Activated CD8-positive, alpha-beta memory T cell treated with anti-CD3 and anti-CD28 coated beads for 1 hour (primary cell): ENCODE measurements around the gene FBLN2.

Source experiments
- DNase-seq, 2 donors: peaks; one replicate each; pipeline ENCODE4 v3.0.0-alpha.2; 2020; ENCODE audit warnings: low read depth in 1 of 2; ENCODE audit errors: extremely low read depth in 1 of 2

FBLN2 gene

DNA sequence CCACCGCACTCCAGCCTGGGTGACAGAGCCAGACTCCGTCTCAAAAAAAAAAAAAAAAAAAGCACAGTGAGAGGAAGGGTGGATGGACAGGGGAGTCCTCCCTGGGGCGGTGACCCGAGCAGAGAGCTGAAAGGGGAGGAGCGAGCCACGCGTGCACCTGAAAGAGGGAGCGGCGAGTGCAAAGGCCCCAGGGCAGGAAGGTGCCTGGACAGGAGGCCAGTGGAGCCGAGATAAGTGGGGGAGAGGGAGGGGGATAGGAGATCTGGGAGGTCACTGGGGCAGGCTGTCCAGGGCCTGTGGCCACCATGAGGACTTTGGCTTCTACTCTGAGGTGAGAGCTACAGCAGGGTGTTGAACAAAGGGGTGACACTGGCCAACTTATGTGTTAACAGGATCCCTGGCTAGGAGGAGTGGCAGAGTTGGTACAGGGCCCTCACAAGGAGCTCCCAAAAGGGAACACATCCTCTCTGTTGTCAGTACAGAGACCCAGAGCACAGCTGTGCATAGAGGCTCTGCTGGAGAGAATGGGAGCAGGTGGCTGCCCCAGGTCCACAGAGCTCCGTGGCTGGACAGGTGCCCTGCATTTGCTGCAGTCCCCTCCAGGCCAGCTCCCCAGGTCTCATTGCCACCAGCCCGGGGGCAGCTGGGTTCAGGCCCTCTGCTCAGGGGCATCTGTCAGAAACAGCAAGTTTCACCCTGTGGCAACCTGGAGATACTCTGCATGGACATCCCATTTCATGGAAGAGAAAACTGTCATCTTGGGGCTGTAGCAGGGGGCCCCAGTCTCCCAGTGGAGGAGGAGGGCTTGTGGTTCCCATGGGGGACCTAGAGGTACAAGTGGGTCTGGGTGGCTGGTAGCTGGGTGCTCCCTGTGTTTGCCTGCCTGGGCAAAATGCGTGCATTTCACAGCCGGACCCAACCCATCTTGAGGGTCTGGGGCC lies 28.5 kb downstream of the FBLN2 start:
- DNase-seq, result no peak

DNA sequence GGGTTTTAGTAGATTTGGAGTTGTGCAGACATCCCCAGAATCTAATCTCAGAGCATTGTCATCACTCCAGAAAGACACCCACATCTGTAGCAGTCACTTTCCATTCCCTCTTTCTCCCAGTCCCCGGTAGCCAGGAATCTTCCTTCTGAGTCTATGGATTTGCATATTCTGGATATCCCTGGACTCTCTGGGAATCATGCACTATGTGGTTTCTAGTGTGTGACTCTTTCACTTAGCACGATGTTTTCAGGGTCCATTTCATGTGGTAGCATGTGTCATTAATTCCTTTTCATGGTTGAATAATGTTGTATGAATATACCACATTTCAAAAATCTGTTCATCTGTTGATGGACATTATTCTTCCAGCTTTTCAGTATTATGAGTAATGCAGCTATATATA lies 29.3 kb downstream of the FBLN2 start:
- no peak for DNase-seq

DNA sequence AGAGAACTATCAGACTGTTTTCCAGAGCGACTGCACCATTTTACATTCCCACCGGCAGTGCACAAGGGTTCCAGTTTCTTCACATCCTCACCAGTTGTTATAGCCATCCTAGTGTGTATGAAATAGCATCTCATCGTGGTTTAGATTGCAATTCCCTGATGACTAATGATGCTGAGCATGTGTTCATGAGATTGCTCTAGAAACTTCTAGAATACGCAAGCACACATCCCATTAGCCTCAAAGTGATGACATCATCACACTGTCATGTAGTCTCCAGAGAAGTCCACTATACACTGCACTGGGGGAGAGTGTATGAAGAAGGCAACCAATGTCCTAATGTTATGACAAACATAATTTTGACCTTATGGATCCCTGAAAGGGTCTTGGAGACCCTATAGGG lies 30.1 kb downstream of the FBLN2 start:
- no peak for DNase-seq

DNA sequence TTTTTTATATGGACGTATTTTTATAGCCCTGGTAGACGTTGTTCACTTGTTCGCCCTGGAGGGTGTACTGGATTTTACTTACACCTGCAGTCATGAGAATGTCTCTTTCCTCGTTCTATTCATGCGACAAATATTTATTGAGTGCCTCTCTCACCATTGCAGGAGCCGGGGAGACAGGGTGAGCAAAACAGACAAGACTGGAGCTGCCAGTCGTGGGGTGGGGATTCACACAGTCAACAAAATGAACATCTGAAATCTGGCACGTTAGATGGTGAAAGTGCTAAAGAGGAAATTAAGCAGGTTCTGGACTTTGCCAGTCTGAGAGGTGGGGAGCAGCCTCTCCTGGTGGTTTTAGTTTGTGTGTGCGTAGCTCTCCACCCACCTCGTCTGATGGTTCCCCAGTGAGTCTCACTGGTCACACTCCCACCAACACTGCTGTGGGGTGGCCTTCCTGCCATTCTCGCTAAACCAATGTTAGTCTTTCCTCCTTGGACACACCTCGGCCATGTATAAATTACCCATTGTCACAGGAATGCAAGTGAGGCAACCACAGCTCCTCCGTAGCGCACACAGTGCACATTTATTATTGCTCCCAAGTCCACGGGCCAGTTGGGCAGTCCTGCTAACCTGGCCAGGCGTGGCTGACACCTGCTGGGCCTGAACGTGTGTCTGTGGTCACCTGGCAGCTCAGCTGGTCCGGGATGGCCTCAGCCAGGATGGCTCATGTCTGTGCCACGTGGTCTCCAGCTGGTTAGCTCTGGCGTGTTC lies 31.5 kb downstream of the FBLN2 start:
- DNase-seq, result no peak

DNA sequence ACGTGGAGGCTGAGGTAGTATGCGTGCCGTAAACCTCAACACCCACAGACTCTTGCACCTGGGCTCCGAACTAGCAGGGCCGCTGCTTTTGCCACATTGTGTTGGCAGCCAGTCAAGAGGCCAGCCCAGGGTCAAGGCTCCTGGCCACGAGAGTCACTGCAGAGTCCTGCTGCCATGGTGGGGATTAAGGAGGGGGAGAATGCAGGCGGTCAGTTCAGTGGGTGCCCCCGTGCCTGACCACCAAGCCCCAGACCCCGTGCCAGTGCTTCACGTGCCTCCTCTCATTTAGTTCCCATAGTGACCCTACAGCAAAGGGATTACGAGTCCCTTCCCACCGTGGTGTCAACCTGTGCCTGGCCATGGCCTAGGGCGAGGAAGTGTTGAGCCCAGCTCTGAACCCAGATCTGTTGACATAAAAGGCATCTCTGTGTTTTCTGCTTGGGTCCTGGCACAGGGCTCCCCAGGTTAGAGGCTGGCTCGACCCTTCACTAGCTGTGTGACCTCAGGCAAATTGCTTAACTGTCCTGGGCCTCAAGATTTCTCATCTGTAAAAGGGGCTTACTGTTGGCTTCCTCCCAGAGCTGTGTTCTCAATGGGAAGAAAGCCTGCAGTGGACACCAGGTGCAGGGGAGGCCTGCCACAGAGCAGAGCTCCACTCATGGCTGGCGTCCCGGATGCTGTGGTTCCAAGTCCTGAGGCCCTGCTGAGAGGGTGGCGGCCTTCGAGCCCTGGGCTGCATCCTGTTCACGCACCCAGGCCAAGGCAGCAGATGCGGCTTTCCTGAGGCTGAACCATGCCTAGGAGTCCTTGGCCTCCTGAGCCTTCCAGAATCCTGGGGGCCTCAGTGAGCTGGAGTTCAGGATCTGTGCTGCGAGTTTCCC lies 32.8 kb downstream of the FBLN2 start:
- no peak for DNase-seq

DNA sequence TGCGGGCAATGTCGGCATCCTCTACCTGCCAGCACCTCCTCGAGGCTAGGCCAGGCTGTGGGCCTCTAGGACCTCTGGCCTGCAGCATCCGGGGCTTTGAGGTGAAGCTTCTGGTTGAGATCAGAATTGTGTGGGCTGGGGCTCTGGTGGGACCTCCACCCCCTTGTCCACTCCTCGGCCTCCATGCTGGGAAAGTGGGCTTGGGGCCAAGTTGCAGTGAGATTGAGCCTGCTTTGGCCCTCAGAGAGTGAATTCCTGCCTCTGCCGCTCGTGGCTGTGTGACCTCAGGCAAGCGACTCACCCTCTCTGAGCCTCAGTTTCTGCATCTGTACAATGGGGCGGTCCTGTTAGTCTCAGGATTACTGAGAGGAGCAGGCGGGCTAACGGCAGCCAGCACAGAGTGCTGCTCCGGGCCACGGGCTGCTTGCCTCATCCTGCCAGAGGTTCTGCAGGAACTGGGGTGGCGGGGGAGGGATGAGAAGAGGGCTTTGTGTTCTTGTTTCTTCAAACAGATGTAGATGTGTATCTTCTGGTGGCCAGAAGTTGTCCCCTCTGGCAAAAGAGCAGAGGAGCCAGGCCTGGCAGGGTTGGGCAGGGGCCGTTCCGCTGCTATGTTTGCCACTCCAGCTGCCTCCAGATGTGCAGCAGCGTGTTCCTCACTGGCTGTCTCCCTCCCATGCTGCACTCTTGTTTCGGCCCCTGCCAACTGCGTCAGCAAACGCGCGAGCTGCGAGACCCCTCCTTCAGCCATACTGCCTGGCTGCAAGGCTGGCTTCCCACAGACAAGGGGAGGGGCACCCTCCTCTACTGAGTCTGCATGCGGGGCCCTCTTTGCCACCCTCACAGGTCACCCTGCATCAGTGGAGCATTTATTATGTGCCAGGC lies 33.7 kb downstream of the FBLN2 start:
- DNase-seq, result no peak

DNA sequence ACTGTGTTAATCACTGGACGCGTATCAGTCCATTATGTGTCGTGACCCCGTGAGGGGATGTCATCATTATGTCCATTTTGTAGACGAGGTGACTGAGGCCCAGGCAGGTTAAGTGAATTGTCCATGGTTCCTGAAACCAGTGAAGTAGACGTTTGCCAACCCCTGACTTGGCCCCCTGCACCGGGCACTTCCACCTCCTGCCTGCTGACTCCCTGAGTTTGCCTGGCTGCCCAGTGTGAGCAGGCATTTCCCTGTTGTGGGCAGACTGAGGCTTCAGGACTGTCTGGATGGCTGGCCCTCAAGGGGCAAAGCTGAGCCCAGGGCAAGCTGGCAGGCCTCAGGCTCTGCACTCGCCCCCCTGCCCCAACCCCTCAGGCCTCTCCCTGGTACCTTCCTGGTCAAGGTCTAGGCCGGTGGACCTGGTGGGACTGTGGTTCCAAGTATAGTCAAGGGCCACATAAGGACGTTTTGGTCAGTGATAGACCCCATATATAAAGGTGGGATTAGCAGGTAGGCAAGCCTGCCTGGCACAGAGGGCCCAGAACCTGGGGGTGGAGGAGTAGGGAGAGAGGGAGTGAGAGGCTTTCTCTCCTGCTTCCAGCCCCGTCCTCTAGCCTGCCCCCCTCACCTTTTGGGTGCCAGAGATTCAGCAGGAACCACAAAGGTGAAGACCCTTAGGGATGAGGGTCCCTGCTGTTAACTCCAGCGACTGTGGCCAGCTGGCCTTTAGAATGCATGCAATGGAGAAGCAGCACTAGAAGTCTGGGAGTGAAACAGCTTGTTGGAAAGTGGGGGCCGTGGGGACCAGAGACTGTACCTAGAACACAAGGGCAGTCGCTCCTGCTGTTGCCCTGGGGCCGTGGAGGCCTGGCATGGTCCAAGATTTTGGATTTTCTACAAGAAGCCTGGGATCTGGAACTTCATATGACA lies 34.6 kb downstream of the FBLN2 start:
- no peak for DNase-seq

DNA sequence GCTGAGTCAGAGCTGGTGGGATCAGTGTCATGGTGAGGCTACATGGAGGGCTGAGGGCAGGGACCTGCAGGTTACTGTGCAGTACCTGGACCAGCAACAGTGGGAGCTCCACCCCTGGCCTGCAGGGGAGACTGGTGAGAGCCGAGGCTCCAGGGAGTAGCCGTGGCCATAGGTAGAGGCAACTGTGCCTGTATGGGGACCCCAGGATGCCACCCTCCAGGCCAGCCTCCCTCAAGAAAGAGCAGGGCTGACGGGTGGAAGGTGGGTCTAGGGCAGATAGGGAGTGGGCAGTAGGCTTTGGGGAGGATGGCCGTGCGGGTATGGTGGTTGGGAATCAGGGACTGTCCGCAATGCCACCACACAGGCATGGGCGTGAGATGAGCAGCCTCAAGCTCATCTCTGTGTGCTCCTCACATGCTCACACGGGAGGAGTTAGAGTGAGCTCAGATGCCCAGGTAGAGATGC lies 35.5 kb downstream of the FBLN2 start:
- no peak for DNase-seq

DNA sequence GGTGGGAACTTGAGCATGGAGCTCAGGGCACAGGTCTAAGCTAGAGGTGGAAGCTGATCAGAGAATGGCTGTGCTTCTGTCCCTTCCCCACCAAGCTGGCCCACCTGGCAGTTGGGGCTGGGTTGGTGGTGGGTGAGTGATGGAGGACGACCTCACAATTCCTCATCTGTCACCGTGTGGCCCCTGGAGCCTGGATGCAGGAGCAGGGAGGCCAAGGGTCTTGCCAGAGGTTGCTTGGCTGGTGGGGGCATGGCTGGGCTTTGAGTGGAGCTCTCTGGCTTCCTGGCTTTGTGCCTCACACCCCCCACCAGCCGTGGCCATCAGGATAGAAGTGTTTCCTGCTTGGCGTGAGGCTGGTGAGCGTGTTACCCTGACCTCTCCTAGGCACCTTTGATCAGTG lies 36.0 kb downstream of the FBLN2 start:
- no peak for DNase-seq

DNA sequence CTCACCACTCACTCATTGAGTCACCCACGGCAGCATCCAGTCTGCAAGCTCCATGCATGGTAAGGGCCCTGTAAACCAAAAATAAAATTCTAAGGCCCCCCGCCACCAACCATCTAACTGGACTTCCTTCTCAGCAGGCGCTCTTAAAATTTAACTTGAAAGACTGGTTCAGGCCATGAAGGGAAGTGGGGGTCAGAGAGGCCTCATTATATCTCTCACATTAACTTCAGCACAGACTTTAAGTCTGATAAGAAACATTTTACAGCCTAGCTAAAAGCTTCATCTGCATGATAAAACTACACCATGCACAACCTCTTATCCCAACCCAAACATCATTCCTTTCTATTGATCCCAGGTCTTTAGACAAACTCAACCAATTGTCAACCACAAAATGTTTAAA lies 38.5 kb downstream of the FBLN2 start:
- DNase-seq, result no peak

DNA sequence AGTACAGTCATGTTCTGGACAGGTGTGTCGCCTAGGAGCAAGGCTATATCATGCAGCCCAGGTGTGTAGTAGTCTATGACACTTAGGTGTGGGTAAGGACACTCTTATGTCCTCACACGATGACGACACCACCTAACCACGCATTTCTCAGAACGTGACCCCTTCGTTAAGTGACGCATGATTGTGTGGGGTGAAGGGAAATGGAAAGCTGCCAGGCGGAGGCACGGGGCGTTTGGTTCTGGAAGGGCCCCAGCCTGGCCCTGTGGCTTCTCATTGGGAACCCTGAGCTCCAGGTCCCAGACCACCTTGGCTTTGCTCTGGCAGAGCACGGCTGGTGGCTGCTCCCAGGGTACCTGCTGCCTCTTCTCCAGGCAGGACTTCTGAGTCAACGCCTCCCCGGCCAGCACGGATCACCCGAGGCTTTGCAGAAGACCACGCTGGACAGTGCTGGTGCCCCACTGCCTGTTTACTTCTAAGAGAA lies 39.3 kb downstream of the FBLN2 start:
- DNase-seq, result no peak

DNA sequence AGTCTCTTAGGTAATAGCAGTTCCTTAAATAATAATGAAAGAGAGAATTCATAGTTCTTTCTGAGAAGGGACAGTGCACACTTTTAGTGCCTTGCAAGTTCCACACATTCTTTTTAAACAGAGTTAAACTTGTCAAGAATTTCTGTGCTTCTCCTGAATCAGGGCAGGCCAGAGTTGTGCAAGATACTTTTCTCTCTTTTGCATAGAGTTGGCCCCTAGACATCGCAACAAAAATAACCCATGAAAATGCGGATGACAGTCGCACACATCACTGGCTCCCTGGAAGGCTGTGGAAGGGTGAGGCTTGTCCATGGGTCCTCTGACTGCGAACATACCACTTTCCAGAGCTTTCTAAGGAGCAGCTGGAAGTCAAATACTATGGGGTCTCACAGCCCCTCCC lies 40.1 kb downstream of the FBLN2 start:
- DNase-seq, result no peak

DNA sequence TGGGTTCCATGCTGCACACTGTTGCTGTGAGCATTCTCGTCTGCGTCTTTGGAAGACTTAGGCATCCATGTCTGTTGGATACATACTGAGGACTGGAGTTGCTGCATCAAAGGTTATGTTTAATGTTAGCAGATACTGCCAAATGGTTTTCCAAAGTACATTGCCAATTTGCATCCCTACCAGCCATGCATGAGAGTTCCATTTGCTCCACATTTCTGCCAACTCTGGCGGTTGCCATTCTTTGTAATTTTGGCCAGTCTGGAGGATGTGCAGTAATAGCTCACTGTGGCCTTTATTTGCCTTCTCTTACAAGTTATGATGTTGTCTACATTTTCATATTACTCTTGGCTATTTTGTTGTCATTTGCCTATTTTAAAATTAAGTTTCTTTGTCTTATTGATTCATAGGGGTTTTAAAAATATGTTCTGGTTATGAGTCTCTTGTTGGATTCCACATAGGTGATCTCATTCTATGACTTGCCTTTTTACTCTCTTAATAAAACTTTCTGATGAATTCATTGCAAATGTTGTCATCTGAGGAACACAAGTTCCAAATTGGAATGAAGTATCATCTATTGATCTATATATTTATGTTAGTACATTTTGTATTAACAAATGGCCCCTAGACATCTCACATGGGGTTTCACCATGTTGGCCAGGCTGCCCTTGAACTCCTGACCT lies 42.1 kb downstream of the FBLN2 start:
- DNase-seq, result no peak

DNA sequence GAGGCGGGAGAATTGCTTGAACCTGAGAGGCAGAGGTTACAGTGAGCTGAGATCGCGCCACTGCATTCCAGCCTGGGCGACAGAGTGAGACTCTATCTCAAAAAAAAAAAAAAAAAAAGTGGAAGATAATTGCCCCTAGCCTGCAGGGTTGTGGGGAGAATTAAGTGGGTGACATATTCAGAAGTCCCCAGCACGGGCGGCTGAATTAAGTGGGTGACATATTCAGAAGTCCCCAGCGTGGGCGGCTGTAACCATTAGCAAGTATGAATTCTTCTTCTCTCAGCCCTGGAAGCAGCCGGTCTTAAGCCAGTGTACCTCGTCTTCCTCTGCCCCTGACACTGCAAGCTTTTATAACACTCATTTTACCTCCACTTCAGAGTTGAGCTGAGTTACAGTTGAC lies 44.7 kb downstream of the FBLN2 start:
- DNase-seq, result no peak

DNA sequence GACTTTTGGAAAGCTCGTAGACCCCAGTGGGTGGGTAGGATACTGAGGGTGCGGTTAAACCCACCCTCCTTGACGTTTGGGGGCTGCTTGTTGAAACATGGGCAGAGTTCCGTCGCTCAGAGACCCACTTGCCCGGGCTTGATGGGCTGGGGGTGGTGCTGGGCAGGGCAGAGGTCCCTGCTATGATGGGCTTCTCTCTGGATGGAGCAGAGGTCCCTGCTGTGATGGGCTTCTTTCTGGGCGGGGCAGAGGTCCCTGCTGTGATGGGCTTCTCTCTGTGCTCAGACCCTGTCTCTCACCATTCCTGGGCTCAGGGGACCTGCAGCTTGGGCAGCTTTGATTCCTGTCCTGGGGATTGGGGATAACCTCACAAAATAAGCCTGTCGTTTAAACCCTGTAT lies 45.2 kb downstream of the FBLN2 start:
- no peak for DNase-seq

DNA sequence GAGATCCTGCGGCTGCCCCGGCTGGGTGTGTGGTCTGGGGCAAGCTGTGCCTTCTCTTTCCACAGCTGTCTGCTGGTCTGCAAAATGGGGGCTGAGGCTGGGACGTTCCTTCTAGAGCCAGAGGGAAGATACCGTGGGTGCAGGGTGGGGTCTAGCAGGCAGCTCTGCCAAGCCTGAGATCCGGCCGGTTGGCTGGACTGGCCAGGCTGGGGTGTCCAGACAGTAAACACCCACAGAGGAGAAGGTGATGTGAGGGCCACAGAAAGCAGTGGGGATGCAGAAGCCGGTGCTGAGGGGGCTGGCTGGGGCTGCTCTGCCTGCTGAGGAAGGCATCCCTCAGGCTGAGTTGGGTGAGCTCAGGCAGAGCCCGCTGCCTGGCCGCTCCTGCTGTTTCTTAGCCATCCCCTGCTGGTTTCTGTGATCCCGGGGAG lies 46.1 kb downstream of the FBLN2 start:
- DNase-seq, result no peak

DNA sequence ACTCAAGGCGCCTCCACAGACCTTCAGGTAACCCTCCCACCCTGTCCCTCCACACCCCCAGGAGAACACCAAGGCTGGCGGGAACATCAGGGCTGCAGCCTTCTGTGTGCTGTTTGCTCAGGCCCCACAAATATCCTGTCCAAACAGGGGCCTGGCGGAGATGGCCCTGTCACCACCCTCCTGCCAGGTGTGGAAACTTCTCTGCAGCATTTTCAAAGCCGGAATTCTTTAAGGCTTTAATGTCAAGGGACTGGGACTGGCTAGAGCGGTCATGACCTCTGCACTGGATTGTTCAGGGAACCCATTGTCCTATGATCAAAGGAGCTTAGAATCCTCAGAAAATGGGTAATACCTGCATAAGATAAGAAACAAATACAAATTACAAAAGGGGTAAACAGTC lies 46.6 kb downstream of the FBLN2 start:
- no peak for DNase-seq
